ENCODE results near the gene COL13A1. TPM values are rescaled to one million over a fixed set of nuclear protein-coding genes. Genes with fewer than 3 reads are reported as not detected.

The COL13A1 gene
- total and polyA plus RNA-seq, 2 of the 8 experiments (the other 6 are each of a cell fraction or from before 2014, with no cell fraction given), result 2.6 to 5.2 TPM

DNA sequence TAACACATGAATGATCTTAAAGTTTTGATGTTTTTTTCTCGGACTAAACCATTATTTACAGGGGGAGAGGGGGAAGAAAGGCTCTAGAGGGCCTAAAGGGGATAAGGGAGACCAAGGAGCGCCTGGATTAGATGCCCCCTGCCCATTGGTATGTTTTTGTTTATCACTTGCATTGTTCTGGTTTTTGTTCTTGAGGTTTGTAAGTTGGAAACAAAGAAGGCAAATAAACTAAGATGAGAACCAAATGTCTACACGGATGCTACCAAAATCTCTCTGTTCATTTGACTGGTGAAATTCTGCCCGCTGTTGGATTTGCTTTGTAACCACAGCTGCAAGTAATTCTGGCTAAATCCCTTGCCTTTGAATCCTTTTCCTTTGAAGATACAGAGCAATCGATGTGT, 151.1 kb downstream of the COL13A1 start (continued):
- TF ChIP-seq CREB1 (IDR thresholded peaks at IDR 0.05) (no peak), SIRT6 (IDR thresholded peaks at IDR 0.05; ENCODE audit: low read length) (no peak), RBBP5 (IDR thresholded peaks at IDR 0.05; ENCODE audit: borderline replicate concordance, low read depth, low read length) (no peak), HDAC2 (IDR thresholded peaks at IDR 0.05; ENCODE audit: borderline replicate concordance in 1 of 2, low read depth in 2 of 2, low read length in 2 of 2) (no peak), EP300 (IDR thresholded peaks at IDR 0.05; ENCODE audit: borderline replicate concordance in 1 of 2, low read depth in 2 of 2, low read length in 2 of 2) (peak in 1 of 2 experiments; percentile 98; a peak in 2 of 3 replicates), TAF1 (IDR thresholded peaks at IDR 0.05; ENCODE audit: low read depth, low read length) (no peak), GTF2F1 (IDR thresholded peaks at IDR 0.05; ENCODE audit: borderline replicate concordance, low read depth, low read length) (no peak), KDM5A (IDR thresholded peaks at IDR 0.05; ENCODE audit: low read length) (no peak), MAFK (IDR thresholded peaks at IDR 0.05; ENCODE audit: low read depth, low read length) (no peak), BRCA1 (IDR thresholded peaks at IDR 0.05; ENCODE audit: low read depth, low read length) (no peak), KDM4A (IDR thresholded peaks at IDR 0.05; ENCODE audit: low read depth, low read length, severe bottlenecking) (no peak), JUND (IDR thresholded peaks at IDR 0.05; ENCODE audit: low read length) (peak; percentile 90), SUZ12 (IDR thresholded peaks at IDR 0.05; ENCODE audit: low read length) (no peak), SAP30 (IDR thresholded peaks at IDR 0.05; ENCODE audit: insufficient read depth, insufficient replicate concordance, low read length) (no peak), JUN (IDR thresholded peaks at IDR 0.05; ENCODE audit: low read depth, low read length) (no peak), CHD1 (IDR thresholded peaks at IDR 0.05; ENCODE audit: low read depth, low read length) (peak; percentile 93), ASH2L (IDR thresholded peaks at IDR 0.05; ENCODE audit: low read length) (no peak), TCF12 (IDR thresholded peaks at IDR 0.05; ENCODE audit: low read depth, low read length) (no peak), TEAD4 (IDR thresholded peaks at IDR 0.05; ENCODE audit: low read depth, low read length) (no peak), CHD2 (IDR thresholded peaks at IDR 0.05; ENCODE audit: low read length) (no peak), CBX8 (IDR thresholded peaks at IDR 0.05; ENCODE audit: borderline replicate concordance, low read depth, low read length) (no peak), NRF1 (IDR thresholded peaks at IDR 0.05; ENCODE audit: low read depth, low read length) (no peak), SIX5 (IDR thresholded peaks at IDR 0.05; ENCODE audit: low read depth, low read length) (0 out of 2 replicates have a peak, but pooled peaks have one; percentile 17), CEBPB (IDR thresholded peaks at IDR 0.05; ENCODE audit: low read depth, low read length) (no peak), FOSL1 (IDR thresholded peaks at IDR 0.05; ENCODE audit: insufficient read depth, low read depth, low read length) (no peak)
- TF ChIP-seq, protein P1, sequence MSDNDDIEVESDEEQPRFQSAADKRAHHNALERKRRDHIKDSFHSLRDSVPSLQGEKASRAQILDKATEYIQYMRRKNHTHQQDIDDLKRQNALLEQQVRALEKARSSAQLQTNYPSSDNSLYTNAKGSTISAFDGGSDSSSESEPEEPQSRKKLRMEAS (IDR thresholded peaks at IDR 0.05), result no peak
- TF ChIP-seq, protein P2, sequence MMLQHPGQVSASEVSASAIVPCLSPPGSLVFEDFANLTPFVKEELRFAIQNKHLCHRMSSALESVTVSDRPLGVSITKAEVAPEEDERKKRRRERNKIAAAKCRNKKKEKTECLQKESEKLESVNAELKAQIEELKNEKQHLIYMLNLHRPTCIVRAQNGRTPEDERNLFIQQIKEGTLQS (IDR thresholded peaks at IDR 0.05; ENCODE audit: insufficient read depth, low read depth, low read length), result no peak

All from H1 (cell line).